NB4 (cell line): ENCODE data around the gene ZNF624.

ENCODE experiments used
- DNase-seq: peaks from one replicate; pipeline ENCODE4 v3.0.0; 2010; ENCODE audit warnings: low read depth
- H3K4me3 ChIP-seq: one replicate; pipeline ENCODE4 v1.5.1; 2011; ENCODE audit warnings: mild to moderate bottlenecking, low read depth, low read length, moderate library complexity
- MYC ChIP-seq: IDR thresholded peaks from 2 replicates; pipeline ENCODE4 v1.6.1; 2011; ENCODE audit warnings: low read depth, low read length
- POLR2A ChIP-seq: IDR thresholded peaks from 2 replicates; pipeline ENCODE4 v1.6.1; 2011; ENCODE audit warnings: mild to moderate bottlenecking; ENCODE audit not compliant: insufficient read length; ENCODE audit errors: extremely low read depth
- TF ChIP-seq, protein P1 (sequence below): IDR thresholded peaks from 2 replicates; pipeline ENCODE4 v1.6.1; 2011; ENCODE audit warnings: low read depth, low read length
- TF ChIP-seq, protein P2 (sequence below): IDR thresholded peaks from one replicate; pipeline ENCODE4 v1.5.1; 2012; ENCODE audit warnings: low read depth, low read length

The ZNF624 gene

GRCh38 chr17:16589097-16589969 lies 64.3 kb downstream of the ZNF624 start:
- peak; percentile 92 for DNase-seq
- TF ChIP-seq MYC (no peak), POLR2A (no peak)
- TF ChIP-seq, protein P1, sequence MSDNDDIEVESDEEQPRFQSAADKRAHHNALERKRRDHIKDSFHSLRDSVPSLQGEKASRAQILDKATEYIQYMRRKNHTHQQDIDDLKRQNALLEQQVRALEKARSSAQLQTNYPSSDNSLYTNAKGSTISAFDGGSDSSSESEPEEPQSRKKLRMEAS = no peak
- TF ChIP-seq, protein P2, sequence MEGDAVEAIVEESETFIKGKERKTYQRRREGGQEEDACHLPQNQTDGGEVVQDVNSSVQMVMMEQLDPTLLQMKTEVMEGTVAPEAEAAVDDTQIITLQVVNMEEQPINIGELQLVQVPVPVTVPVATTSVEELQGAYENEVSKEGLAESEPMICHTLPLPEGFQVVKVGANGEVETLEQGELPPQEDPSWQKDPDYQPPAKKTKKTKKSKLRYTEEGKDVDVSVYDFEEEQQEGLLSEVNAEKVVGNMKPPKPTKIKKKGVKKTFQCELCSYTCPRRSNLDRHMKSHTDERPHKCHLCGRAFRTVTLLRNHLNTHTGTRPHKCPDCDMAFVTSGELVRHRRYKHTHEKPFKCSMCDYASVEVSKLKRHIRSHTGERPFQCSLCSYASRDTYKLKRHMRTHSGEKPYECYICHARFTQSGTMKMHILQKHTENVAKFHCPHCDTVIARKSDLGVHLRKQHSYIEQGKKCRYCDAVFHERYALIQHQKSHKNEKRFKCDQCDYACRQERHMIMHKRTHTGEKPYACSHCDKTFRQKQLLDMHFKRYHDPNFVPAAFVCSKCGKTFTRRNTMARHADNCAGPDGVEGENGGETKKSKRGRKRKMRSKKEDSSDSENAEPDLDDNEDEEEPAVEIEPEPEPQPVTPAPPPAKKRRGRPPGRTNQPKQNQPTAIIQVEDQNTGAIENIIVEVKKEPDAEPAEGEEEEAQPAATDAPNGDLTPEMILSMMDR = peak; percentile 96
- peak overlapping the region; percentile 59 for H3K4me3 ChIP-seq

DNA sequence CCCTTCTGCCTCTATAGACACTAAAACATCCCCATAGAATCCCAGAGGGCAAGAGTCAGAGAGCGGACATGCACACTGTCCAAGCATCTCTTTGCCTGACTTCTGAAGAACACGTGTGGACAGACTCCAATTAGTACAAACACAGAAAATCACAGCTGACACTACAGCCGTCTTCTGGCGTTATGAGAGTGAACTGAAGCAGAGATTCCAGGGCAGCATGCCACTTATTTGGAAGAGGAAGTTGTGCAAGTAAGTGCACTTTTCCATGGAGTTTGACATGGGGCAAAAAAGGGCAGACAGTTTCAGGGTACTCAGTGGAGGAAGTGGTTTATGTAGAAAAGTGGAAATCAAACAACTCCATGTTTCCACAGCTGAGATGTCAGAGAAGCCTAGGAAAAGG lies 67.9 kb downstream of the ZNF624 start:
- H3K4me3 ChIP-seq = no peak overlapping the region
- DNase-seq = no peak
- TF ChIP-seq POLR2A (no peak), MYC (no peak)
- TF ChIP-seq, protein P1 = no peak
- TF ChIP-seq, protein P2 = no peak

GRCh38 chr17:16584273-16584995 lies 69.2 kb downstream of the ZNF624 start:
- peak; percentile 87 for DNase-seq
- H3K4me3 ChIP-seq = peak overlapping the region; percentile 45
- TF ChIP-seq MYC (no peak), POLR2A (no peak)
- TF ChIP-seq, protein P2 = peak; percentile 90
- TF ChIP-seq, protein P1 = 0 out of 2 replicates have a peak, but pooled peaks have one; percentile 29

DNA sequence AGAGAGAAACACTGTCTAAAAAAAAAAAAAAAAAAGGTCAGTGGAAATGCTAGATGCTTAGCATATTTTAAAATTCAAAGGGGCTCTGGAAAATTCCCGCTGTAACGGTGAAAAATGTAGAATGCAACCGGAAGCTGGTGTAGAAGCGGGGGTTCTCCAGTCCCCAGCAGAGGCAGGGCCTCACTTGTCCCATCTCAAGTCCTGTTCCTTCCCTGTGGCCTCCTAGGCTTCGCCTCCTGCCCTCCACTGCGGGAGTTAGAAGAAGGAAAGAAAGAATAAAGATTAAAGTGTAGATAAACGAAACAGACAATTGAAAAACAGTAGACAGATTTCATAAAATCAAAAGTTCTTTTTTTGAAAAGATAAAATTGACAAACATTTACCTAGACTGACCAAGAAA lies 69.9 kb downstream of the ZNF624 start:
- no peak for TF ChIP-seq MYC
- no peak for TF ChIP-seq POLR2A
- TF ChIP-seq, protein P1 = no peak
- TF ChIP-seq, protein P2 = no peak
- no peak for DNase-seq
- H3K4me3 ChIP-seq = no peak overlapping the region

- DNase-seq = no peak
- TF ChIP-seq MYC (no peak), POLR2A (no peak)
- TF ChIP-seq, protein P1 = no peak
- TF ChIP-seq, protein P2 = no peak
- H3K4me3 ChIP-seq = no peak overlapping the region
Measured at GRCh38 chr17:16573466-16573865, 80.2 kb downstream of the ZNF624 start.
